CD4-positive, alpha-beta T cell treated with Interleukin-15 for 1 hour (primary cell): ENCODE measurements around the gene SAMD9L.
"Not testable (repeated sequence)": the region's sequence is repeated elsewhere in the genome, so short reads cannot be mapped to it uniquely, and the experiment has no call there.

Experiments
- DNase-seq: peaks from one replicate; pipeline ENCODE4 v3.0.0-alpha.2; 2020

SAMD9L gene

GRCh38 chr7:93145354-93145753, 2.8 kb downstream of the SAMD9L start:
- no peak for DNase-seq

- DNase-seq: no peak
These were observed 6.1 kb downstream of the SAMD9L start for GRCh38 chr7:93142127-93142526.

- no peak for DNase-seq
These were observed 7.5 kb downstream of the SAMD9L start for GRCh38 chr7:93140582-93141191.

DNA sequence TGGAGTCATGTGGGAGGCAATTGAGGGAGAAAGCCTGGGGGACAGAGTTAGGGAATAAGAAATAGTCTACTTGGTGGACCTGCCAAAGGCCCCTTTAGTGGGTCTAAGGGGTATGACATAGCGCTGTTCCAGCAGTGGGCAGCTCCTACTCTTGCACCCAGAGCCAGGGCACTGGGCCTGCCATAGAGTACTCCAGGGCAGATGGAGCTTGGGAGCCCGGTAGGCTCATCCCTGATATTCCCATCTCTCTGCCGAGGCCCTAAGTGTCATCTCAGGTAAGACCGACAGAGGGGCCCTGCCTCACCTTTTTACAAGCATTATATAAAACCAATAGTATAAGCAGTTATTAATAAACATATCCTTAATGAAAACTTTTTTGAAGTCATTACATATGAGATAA, 9.6 kb downstream of the SAMD9L start:
- no peak for DNase-seq

DNA sequence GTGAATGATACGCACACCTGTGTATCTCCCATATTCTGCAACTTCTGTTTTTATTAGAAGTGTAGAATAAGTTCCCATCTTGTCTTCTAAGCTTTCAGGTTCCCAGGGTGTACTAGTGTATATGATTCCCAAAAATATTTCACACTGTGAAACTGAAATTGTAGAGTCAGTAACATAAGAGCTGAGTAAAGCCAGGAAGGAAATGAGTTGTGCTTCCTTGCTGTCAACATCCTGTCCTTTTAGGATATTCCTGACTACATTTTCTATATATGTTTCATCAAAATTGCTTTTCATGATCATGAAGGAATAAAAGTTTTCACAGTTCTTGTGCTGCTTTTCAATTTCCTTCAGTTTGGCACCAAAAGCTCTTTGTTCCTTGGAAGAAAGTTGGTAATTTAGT, 15.2 kb downstream of the SAMD9L start:
- no peak for DNase-seq

DNA sequence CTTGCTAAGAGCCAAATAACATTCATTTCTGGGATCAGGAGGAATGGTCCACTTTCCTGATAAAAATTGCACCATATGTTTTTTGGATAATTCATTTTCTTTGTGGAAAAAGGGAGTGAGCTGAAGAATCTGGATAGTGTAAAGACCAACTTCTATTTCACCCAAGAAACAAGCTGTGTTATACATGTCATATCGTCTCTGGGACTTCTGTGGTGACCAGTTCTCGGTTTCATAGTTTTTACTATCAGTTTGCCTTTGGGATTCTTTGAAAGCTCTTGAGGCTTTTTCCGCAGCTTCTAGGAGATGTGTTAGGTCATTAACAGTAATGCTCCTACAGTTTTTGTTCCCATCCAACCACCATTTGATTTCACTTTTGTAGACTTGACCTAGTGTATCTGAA, 16.0 kb downstream of the SAMD9L start:
- no peak for DNase-seq

DNA sequence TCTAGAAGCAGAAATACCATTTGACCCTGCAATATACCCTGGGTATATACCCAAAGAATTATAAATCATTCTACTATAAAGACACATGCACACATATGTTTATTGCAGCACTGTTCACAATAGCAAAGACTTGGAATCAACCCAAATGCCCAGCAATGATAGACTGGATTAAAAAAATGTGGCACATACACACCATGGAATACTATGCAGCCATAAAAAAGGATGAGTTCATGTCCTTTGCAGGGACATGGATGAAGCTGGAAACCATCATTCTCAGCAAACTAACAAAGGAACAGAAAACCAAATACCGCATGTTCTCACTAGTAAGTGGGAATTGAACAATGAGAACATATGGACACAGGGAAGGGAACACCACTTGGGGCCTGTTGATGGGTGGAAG, 21.2 kb downstream of the SAMD9L start:
- DNase-seq: not testable (repeated sequence)

DNA sequence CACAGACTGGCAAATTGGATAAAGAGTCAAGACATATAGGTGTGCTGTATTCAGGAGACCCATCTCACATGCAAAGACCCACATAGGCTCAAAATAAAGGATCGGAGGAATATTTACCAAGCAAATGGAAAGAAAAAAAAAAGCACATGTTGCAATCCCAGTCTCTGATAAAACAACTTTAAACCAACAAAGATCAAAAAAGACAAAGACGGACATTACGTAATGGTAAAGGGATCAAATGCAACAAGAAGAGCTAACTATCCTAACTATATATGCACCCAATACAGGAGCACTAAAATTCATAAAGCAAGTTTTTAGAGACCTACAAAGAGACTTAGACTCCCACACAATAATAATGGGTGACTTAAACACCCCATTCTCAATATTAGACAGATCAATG, 24.7 kb downstream of the SAMD9L start:
- DNase-seq: not testable (repeated sequence)

GRCh38 chr7:93120592-93121549, 27.3 kb downstream of the SAMD9L start:
- no peak for DNase-seq

GRCh38 chr7:93119191-93119905, 28.8 kb downstream of the SAMD9L start:
- no peak for DNase-seq

GRCh38 chr7:93117852-93118530, 30.2 kb downstream of the SAMD9L start, which contains the start of gene SAMD9:
TSS of gene SAMD9 (minus strand) at chr7:93117979. CDS start at chr7:93106097, 11,882 bp downstream.
- peak; percentile 70 for DNase-seq

- no peak for DNase-seq
These were observed 30.9 kb downstream of the SAMD9L start for GRCh38 chr7:93117327-93117726.

- no peak for DNase-seq
These were observed 32.4 kb downstream of the SAMD9L start for GRCh38 chr7:93115796-93116195.

GRCh38 chr7:93108003-93108402, 40.2 kb downstream of the SAMD9L start:
- no peak for DNase-seq

- no peak for DNase-seq
These were observed 50.8 kb downstream of the SAMD9L start for GRCh38 chr7:93097388-93097787.

DNA sequence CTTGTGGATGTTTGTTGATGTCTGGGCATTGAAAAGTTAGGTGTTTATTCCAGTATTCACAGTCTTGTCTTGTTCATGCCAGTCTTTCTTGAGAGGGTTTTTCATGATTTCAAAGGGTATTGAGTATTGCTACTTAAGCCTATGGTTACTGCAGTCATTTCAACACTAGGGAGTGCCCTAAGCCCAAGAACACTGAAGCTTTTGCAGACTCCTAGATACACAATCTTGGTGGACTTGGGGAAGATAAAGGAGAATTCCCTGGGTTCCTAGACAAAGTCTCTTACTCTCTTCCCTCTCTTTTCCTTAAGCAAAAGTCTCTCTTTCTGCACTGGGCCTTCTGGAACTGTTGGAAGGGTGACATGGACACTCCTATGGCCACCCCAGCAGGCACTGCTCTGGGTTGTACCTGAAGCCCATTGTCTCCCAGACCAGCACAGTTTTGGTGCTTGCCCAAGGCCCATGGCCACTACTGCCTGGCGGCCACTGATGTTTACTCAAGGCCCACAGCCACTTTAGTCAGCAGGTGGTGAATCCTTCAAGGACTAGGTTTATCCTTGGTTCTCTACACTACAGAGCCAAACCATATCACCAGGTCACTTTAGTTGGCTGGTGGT, 55.3 kb downstream of the SAMD9L start:
- no peak for DNase-seq
